ENCODE results near the gene PHGDH.
A peak's percentile ranks its signal among the peaks of the same experiment; 100 is the strongest.

- TF ChIP-seq CTCF (IDR thresholded peaks at IDR 0.05): no peak
- no peak for TF ChIP-seq POLR2A (IDR thresholded peaks at IDR 0.05)
- no peak for TF ChIP-seq EP300 (IDR thresholded peaks at IDR 0.05)
- TF ChIP-seq POLR2AphosphoS5 (IDR thresholded peaks at IDR 0.05): peak in 2 of 3 donors; percentile 24 to 32
Measured at GRCh38 chr1:119737040-119737682, 25.4 kb downstream of the PHGDH start.
